Memory B cell (primary cell): Measurements from ENCODE around the gene MLXIPL.
"Not testable (repeated sequence)": the region's sequence is repeated elsewhere in the genome, so short reads cannot be mapped to it uniquely, and the experiment has no call there.

Experiments
- ATAC-seq: fragments of 150-1000 bp; cut with Tn5 transposase; 2 replicates; pipeline ENCODE4 v1.10.0; 2021; ENCODE audit warnings: low read depth, mild to moderate bottlenecking, moderate library complexity
- DNase-seq, 2 donors: peaks; one replicate each; pipeline ENCODE4 v3.0.0; 2022; ENCODE audit warnings: low spot score in 2 of 2
- H3K27ac Mint-ChIP-seq: one replicate; pipeline ENCODE4 v1.8.0; 2022; ENCODE audit warnings: mild to moderate bottlenecking, moderate library complexity, mixed read lengths
- H3K27me3 Mint-ChIP-seq: one replicate; pipeline ENCODE4 v1.8.0; 2022; ENCODE audit warnings: mixed read lengths
- H3K36me3 Mint-ChIP-seq: one replicate; pipeline ENCODE4 v1.8.0; 2022; ENCODE audit warnings: mild to moderate bottlenecking, mixed read lengths
- H3K4me1 Mint-ChIP-seq: one replicate; pipeline ENCODE4 v1.8.0; 2022; ENCODE audit warnings: mixed read lengths
- H3K4me3 Mint-ChIP-seq: one replicate; pipeline ENCODE4 v1.8.0; 2022; ENCODE audit warnings: mild to moderate bottlenecking, moderate library complexity, mixed read lengths
- H3K9me3 Mint-ChIP-seq: one replicate; pipeline ENCODE4 v1.8.0; 2022; ENCODE audit warnings: mixed read lengths

The MLXIPL gene

DNA sequence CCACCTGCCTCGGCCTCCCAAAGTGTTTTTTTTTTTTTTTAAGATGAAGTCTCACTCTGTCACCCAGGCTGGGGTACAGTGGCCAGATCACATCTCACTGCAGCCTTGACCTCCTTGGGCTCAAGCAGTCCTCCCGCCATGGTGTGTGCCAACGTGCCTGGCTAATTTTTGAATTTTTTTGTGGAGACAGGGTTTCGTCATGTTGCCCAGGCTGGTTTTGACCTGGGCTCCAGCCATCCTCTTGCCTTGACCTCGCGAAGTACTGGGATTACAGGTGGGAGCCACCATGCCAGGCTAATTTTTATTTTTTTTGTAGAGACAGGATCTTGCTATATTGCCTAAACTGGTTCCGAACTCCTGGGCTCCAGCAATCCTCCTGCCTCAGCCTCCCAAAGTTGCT lies 9.0 kb upstream of the MLXIPL start:
- H3K27me3 Mint-ChIP-seq, result peaks cover 26% of the 10 kb centered on the region
- H3K4me3 Mint-ChIP-seq, result no peak overlapping the region
- H3K36me3 Mint-ChIP-seq, result no peaks in the 10 kb centered on the region
- ATAC-seq, result no peak
- peaks cover 1% of the 10 kb centered on the region for H3K9me3 Mint-ChIP-seq
- DNase-seq, result no peak
- H3K27ac Mint-ChIP-seq, result no peak overlapping the region
- H3K4me1 Mint-ChIP-seq, result peaks cover 2% of the 10 kb centered on the region

DNA sequence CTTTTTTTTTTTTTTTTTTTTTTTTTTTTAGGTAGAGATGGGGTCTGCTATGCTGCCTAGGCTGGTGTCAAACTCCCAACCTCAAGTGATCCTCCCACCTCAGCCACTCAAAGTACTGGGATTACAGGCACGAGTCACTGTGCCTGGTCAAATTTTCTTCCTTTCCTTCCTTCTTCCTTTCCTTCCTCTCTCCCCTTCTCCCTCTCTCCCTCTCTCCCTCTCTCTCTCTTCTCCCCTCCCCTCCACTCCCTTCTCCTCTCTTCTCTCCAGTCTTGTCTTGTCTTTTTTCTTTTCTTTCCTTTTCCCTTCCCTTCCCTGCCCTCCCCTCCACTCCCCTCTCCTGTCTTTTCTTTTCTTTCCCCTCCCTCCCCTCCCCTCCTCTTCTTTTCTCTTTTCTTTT lies 7.2 kb upstream of the MLXIPL start:
- DNase-seq (no peak), ATAC-seq (no peak)
- H3K27me3 Mint-ChIP-seq, result peaks cover 29% of the 10 kb centered on the region
- no peak overlapping the region for H3K27ac Mint-ChIP-seq
- peaks cover 1% of the 10 kb centered on the region for H3K9me3 Mint-ChIP-seq
- H3K4me1 Mint-ChIP-seq, result peaks cover 2% of the 10 kb centered on the region
- H3K36me3 Mint-ChIP-seq, result no peaks in the 10 kb centered on the region
- H3K4me3 Mint-ChIP-seq, result no peak overlapping the region

DNA sequence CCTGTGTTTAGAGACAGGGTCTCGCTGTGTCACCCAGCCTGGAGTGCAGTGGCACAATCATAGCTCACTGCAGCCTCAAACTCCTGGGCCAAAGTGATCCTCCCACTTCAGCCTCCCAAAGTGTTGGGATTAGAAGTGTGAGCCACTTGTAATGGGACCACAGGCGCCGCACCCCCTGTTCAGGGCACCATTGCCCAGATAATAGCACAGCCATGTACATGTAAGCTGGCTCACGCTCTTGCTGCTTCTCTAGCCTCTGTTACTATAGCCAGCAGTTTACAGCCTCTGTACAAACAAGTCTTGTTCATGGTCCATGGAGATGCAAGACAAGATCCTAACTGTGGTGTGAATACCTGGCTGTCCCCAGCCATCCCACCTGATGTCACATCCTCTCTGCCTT lies 4.2 kb upstream of the MLXIPL start:
- Mint-ChIP-seq H3K4me3 (no peak overlapping the region), H3K27ac (no peak overlapping the region), H3K27me3 (peaks cover 23% of the 10 kb centered on the region), H3K9me3 (no peaks in the 10 kb centered on the region), H3K4me1 (peaks cover 5% of the 10 kb centered on the region), H3K36me3 (no peaks in the 10 kb centered on the region)
- DNase-seq (no peak), ATAC-seq (no peak)

DNA sequence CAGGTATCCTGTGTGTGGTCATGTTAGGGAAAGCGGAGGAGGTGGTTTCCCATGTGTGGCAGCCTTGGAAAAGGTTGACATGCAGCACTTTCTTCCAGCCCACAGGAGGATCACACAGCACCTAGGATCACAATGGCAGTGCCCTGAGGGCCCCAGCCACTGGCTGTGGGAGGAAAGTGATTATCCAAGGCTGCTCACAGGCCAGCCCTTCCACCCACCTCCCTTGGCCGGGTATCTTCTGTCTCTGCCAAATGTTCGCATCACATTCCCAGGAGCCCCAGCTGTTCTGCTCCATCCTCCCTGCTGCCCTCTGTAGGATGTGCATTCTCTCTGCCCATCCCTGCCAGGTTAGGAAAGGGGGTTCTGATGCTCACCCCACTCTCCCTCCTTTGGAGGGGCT lies 2.5 kb upstream of the MLXIPL start:
- DNase-seq (no peak), ATAC-seq (no peak)
- Mint-ChIP-seq H3K4me3 (no peak overlapping the region), H3K4me1 (peaks cover 5% of the 10 kb centered on the region), H3K36me3 (no peaks in the 10 kb centered on the region), H3K9me3 (no peaks in the 10 kb centered on the region), H3K27ac (no peak overlapping the region), H3K27me3 (peaks cover 24% of the 10 kb centered on the region)

DNA sequence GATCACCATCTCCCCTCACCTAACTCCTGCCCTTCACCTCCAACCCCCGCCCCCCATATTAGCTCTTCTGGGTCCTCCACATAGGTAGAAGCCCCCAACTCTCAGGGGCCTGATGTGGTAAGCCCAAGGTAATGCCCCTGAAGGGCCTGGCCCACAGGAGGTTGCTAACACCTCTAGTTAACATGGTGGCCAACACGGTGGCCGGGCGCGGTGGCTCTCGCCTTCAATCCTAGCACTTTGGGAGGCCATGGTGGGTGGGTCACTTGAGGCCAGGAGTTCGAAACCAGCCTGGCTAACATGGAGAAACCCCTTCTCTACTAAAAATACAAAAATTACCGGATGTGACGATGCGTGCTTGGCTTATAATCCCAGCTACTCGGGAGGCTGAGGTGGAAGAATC lies 954 bp upstream of the MLXIPL start:
- peaks cover 5% of the 10 kb centered on the region for H3K4me1 Mint-ChIP-seq
- no peak for ATAC-seq
- H3K27ac Mint-ChIP-seq, result no peak overlapping the region
- peaks cover 27% of the 10 kb centered on the region for H3K27me3 Mint-ChIP-seq
- DNase-seq, result no peak
- no peaks in the 10 kb centered on the region for H3K36me3 Mint-ChIP-seq
- H3K4me3 Mint-ChIP-seq, result no peak overlapping the region
- H3K9me3 Mint-ChIP-seq, result no peaks in the 10 kb centered on the region

DNA sequence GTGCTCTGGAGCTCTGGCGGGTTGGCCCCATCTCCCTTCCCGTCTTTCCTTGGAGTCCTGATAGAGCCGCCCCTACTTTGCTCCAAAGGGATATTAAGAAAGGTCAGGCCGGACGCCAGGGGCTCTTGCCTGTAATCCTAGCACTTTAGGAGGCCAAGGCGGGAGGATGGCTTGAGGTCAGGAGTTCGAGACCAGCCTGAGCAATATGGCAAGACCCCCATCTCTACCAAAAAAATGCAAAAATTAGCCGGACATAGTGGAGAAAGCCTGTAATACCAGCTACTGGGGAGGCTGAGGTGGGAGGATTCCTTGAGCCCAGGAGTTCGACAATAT lies 313 bp upstream of the MLXIPL start:
- Mint-ChIP-seq H3K4me3 (no peak overlapping the region), H3K36me3 (no peaks in the 10 kb centered on the region), H3K27me3 (peaks cover 28% of the 10 kb centered on the region), H3K9me3 (no peaks in the 10 kb centered on the region), H3K4me1 (peaks cover 5% of the 10 kb centered on the region), H3K27ac (no peak overlapping the region)
- no peak for ATAC-seq
- no peak for DNase-seq

DNA sequence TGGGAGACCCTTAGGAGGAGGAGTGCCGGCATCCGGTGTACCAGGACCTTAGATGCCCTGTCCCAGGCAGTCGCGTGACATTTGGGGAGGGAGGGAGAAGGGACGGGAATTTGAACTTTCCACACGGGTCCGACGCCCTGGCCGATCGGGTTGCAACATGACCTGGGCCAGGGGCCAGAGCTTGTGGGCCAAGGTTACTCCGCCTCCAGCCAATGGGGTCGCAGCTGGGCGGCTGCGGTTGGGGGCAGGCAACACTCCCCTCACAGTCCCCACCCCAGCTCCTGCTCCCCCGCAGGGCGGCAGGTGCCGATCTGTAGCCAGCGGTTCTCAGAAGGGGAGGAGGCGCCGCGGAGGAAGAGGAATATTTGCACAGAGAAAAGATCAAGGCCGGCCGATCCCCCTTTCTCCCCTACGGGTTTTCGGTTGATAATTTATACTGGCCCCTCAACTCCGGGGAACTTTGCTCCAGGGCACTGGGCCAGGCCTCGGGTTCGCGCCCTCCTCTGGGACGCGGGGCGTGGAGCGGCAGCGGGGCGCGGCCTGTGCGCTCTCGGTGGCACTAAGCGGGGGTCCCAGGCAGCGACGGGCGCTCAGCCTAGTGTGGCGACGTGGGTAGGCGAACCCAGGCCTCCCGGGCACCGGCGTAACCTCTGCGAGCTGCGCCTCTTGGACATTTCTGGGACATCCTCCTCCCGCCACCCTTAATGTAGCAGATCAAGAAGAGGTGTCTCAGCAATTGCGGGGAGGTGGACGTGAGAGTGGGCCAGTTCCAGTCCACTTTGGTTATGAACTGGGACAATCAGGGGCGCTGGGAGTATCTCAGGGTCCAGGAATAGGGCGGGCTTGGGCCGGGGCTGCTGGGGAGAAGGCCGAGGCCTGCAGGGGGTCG lies 1.2 kb downstream of the MLXIPL start:
- Mint-ChIP-seq H3K9me3 (no peaks in the 10 kb centered on the region), H3K36me3 (no peaks in the 10 kb centered on the region), H3K27ac (no peak overlapping the region), H3K4me3 (peak overlapping the region; percentile 62), H3K27me3 (peaks cover 29% of the 10 kb centered on the region), H3K4me1 (peaks cover 7% of the 10 kb centered on the region)
- DNase-seq, result no peak
- ATAC-seq, result no peak

DNA sequence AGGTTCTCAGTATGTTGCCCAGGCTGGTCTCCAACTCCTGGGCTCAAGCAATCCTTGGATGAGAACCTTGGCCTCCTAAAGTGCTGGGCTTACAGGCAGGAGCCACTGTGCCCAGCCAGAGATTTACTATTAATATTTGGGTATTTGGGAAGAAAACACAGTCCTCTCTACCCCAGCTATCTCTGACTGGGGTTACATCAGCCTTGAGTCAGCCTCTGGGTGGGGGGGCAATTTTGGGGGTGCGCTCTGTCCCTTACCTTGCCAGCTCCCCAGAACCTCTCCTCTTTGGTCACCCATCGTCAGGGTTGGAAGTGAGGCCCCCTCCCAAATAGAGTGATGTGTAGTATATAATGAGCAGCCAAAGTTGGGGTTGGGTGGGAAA lies 1.8 kb downstream of the MLXIPL start:
- Mint-ChIP-seq H3K36me3 (no peaks in the 10 kb centered on the region), H3K9me3 (no peaks in the 10 kb centered on the region), H3K4me3 (no peak overlapping the region), H3K27me3 (peaks cover 24% of the 10 kb centered on the region), H3K27ac (no peak overlapping the region), H3K4me1 (peaks cover 7% of the 10 kb centered on the region)
- no peak for DNase-seq
- no peak for ATAC-seq

DNA sequence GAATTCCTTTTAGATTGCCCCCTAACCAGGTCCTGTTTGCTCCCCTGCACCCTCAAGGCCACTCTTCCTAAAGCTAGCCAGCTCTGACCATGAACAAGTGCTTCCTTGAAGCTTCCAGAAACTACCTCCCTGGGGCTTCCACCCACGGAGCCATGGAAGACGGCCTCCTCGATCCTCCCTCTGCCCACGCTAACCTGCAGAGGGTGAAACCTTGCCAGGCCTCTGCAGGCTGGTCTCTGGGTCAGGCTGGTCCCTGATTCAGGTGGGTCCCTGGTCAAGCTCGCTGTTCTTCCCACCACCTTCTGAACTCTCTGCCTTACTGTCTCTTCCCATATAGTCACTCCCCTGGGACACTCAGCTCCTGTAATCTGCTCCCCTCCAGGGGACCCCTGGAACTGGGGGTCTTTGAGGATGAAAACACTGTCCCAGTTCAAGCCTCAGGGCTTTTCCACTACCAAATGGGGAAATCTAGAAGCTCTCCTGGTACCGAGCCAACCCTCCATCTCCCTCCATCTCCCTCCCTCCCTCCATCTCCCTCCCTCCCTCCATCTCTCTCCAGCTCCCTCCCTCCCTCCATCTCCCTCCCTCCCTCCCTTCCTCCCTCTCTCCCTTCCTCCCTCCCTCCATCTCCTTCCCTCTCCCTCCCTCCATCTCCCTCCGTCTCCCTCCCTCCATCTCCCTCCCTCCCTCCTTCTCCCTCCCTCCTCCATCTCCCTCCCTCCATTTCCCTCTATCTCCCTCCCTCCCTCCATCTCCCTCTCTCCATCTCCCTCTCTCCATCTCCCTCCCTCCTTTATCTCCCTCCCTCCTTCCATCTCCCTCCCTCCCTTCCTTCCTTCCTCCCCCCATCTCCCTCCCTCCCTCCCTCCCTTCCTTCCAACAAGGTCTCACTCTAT lies 2.9 kb downstream of the MLXIPL start:
- DNase-seq (no peak), ATAC-seq (no peak)
- Mint-ChIP-seq H3K9me3 (no peaks in the 10 kb centered on the region), H3K4me1 (peaks cover 7% of the 10 kb centered on the region), H3K36me3 (no peaks in the 10 kb centered on the region), H3K27me3 (peaks cover 23% of the 10 kb centered on the region), H3K27ac (no peak overlapping the region), H3K4me3 (no peak overlapping the region)

DNA sequence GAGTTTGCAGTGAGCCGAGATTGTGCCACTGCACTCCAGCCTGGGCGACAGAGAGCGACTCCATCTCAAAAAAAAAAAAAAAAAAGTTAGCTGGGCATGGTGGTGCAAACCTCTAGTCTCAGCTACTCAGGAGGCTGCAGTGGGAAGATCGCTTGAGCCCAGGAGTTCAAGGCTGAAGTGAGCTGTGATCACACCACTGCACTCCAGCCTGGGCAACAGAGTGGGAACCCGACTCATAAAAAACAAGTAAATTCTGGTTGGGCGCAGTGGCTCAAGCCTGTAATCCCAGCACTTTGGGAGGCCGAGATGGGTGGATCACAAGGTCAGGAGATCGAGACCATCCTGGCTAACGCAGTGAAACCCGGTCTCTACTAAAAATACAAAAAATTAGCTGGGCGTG lies 4.9 kb downstream of the MLXIPL start:
- not testable (repeated sequence) for H3K4me3 Mint-ChIP-seq, H3K9me3 Mint-ChIP-seq, H3K4me1 Mint-ChIP-seq, ATAC-seq, H3K27ac Mint-ChIP-seq, H3K36me3 Mint-ChIP-seq, DNase-seq
- H3K27me3 Mint-ChIP-seq, result peaks cover 23% of the 10 kb centered on the region

DNA sequence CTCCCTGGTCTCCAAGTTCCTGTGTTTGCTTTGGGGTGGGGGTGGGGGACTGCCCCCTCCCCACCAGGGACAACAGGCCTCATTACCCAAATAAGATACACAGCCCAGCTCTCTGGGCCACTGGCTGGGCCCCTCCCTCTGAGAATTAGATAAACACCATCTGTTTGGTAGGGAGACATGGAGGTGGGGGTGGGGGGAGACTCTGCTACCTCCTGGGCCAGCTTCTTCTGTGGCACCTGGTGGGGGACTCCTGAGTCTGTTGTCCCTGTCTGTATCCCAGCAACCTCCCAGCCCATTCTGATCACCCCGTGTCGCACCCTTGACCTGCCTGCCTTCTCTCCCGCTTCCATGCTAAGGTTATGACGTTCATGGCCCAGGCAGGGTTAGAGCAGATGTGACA lies 5.8 kb downstream of the MLXIPL start:
- Mint-ChIP-seq H3K27ac (no peak overlapping the region), H3K4me3 (no peak overlapping the region), H3K27me3 (peaks cover 22% of the 10 kb centered on the region), H3K4me1 (peaks cover 5% of the 10 kb centered on the region), H3K9me3 (no peaks in the 10 kb centered on the region), H3K36me3 (no peaks in the 10 kb centered on the region)
- ATAC-seq, result no peak
- no peak for DNase-seq

DNA sequence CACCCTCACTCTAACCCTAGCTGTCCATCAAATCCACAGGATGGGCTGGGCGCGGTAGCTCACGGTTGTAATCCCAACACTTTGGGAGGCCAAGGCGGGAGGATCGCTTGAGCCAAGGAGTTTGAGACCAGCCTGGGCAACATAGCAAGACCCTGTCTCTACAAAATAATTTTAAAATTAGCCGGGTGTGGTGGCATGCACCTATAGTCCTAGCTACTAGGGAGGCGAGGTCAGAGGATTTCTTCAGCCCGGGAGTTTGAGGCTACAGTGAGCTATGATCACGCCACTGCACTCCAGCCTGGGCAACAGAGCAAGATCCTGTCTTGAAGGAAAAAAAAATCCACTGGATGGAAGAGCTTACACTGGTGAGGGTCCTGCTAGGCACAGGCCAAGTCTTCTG lies 6.8 kb downstream of the MLXIPL start:
- ATAC-seq, result not testable (repeated sequence)
- peaks cover 18% of the 10 kb centered on the region for H3K27me3 Mint-ChIP-seq

DNA sequence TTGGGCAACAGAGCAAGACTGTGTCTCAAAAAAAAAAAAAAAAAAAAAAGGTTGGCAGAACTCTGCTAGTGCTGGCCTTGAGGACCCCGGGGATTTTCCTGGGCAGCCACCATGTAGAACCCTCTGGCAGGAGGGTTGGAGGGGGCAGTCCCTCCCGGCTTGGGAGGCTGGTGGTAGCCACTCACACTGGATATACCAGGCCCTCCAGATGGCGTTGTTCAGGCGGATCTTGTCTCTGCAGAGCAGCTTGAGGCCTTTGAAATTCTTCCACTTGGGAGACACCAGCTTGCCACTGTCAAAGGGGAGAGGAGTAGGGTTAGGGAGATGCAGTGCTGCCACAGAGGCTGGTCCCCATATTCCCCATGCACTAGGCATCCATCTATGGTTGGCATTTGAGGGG lies 8.4 kb downstream of the MLXIPL start:
- Mint-ChIP-seq H3K27me3 (peaks cover 14% of the 10 kb centered on the region), H3K27ac (no peak overlapping the region), H3K4me1 (peaks cover 2% of the 10 kb centered on the region), H3K36me3 (no peaks in the 10 kb centered on the region), H3K4me3 (no peak overlapping the region), H3K9me3 (no peaks in the 10 kb centered on the region)
- ATAC-seq (no peak), DNase-seq (no peak)

More for the DNA sequence above, 6.8 kb downstream of the MLXIPL start:
- not testable (repeated sequence) for H3K36me3 Mint-ChIP-seq, H3K4me1 Mint-ChIP-seq, H3K4me3 Mint-ChIP-seq, H3K9me3 Mint-ChIP-seq, DNase-seq, H3K27ac Mint-ChIP-seq

DNA sequence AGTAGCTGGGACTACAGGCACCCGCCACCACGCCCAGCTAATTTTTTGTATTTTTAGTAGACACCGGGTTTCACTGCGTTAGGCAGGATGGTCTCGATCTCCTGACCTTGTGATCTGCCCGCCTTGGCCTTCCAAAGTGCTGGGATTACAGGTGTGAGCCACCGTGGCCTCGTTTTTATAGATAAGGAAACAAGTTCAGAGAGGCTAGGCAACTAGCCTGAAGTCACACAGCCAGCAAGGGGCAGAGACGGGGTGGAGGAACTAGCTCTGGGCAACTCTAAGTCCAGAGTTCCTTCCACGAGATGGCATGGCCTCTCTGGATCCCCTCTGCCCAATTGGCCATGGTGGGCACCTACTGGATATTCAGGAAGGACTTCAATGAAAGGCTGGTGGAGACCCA lies 9.4 kb downstream of the MLXIPL start:
- not testable (repeated sequence) for ATAC-seq, H3K9me3 Mint-ChIP-seq, H3K4me1 Mint-ChIP-seq, H3K27ac Mint-ChIP-seq, H3K4me3 Mint-ChIP-seq, DNase-seq, H3K36me3 Mint-ChIP-seq
- peaks cover 18% of the 10 kb centered on the region for H3K27me3 Mint-ChIP-seq
